A673 (cell line): ENCODE measurements around the gene MICAL2. TPM values are rescaled to one million over a fixed set of nuclear protein-coding genes. Genes with fewer than 3 reads are reported as not detected.

ENCODE experiments used
- BruUV-seq: library from RNA; stranded (reverse); fragments of 400-500 nt; replicated peaks from 2 replicates; lab custom pipeline; 2021; lab: Mats Ljungman, UMichigan
- CTCF ChIA-PET: fragments of 300-600 bp; sonication (Branson Sonifier 250); formaldehyde crosslinking; loops from one replicate; lab custom pipeline; 2022; ENCODE audit warnings: antibody characterized with exemption; lab: Charles Lee
- POLR2A ChIA-PET: fragments of 300-600 bp; sonication (Branson Sonifier 250); formaldehyde crosslinking; loops from one replicate; lab custom pipeline; 2022; ENCODE audit warnings: antibody characterized with exemption; ENCODE audit not compliant: low non-redundant PET; lab: Charles Lee
- DNase-seq: peaks from one replicate; pipeline ENCODE4 v3.0.0-alpha.2; 2015; ENCODE audit warnings: low spot score
- H3K27ac ChIP-seq: fragments of 200-600 bp; sonication (generic); 2 replicates; pipeline ENCODE4 v1.5.1; 2016; ENCODE audit warnings: mixed run types, low read depth, mild to moderate bottlenecking, mixed read lengths, antibody characterized with exemption, low read length; ENCODE audit not compliant: poor library complexity, severe bottlenecking
- H3K27me3 ChIP-seq: fragments of 200-600 bp; sonication (generic); replicated peaks from 2 replicates; pipeline ENCODE4 v1.6.1; 2017; ENCODE audit warnings: mixed run types, low read depth, mild to moderate bottlenecking, mixed read lengths, antibody characterized with exemption, low read length; ENCODE audit not compliant: insufficient read depth, poor library complexity
- H3K36me3 ChIP-seq: fragments of 200-600 bp; sonication (generic); 2 replicates; pipeline ENCODE4 v1.6.1; 2016; ENCODE audit warnings: mixed run types, mild to moderate bottlenecking, mixed read lengths, antibody characterized with exemption, low read length; ENCODE audit not compliant: insufficient read depth, poor library complexity, severe bottlenecking
- H3K4me1 ChIP-seq: fragments of 200-600 bp; sonication (generic); 2 replicates; pipeline ENCODE4 v1.6.1; 2017; ENCODE audit warnings: mixed run types, mild to moderate bottlenecking, mixed read lengths, antibody characterized with exemption, low read length; ENCODE audit not compliant: insufficient read depth, poor library complexity, severe bottlenecking
- H3K4me3 ChIP-seq: fragments of 200-600 bp; sonication (generic); 2 replicates; pipeline ENCODE4 v1.5.1; 2016; ENCODE audit warnings: low read depth, mixed run types, mild to moderate bottlenecking, mixed read lengths, low read length; ENCODE audit not compliant: poor library complexity, severe bottlenecking
- H3K9me3 ChIP-seq: fragments of 200-600 bp; sonication (generic); 2 replicates; pipeline ENCODE4 v1.6.1; 2016; ENCODE audit warnings: mixed run types, low read depth, mild to moderate bottlenecking, mixed read lengths, antibody characterized with exemption, low read length; ENCODE audit not compliant: poor library complexity, severe bottlenecking
- EZH2 ChIP-seq: fragments of 200-600 bp; sonication (generic); IDR thresholded peaks from 2 replicates; pipeline ENCODE4 v1.6.1; 2017; ENCODE audit warnings: borderline replicate concordance, low read depth, mild to moderate bottlenecking, mixed read lengths, antibody characterized with exemption, low read length; ENCODE audit not compliant: poor library complexity, severe bottlenecking
- intact Hi-C: fragments of 100-400 bp; cut with micrococcal nuclease; formaldehyde crosslinking; loops from one replicate; pipeline ENCODE4 v1.10.0; 2022; ENCODE audit not compliant: unreplicated experiment
- total RNA-seq: library from RNA; stranded (reverse); gene quantifications from 2 replicates; pipeline ENCODE4 v1.2.3, GENCODE V29; 2021
- TF ChIP-seq, protein P1 (sequence below): fragments of 300-800, 200-600 bp; sonication (generic); conservative IDR thresholded peaks from 2 replicates; pipeline ENCODE4 v1.5.1; 2017; ENCODE audit warnings: low read depth, mild to moderate bottlenecking, antibody characterized with exemption, low read length, moderate library complexity, mixed read lengths

Gene MICAL2
- total RNA-seq, 1 experiment from 2014 or later: 1.1 TPM

DNA sequence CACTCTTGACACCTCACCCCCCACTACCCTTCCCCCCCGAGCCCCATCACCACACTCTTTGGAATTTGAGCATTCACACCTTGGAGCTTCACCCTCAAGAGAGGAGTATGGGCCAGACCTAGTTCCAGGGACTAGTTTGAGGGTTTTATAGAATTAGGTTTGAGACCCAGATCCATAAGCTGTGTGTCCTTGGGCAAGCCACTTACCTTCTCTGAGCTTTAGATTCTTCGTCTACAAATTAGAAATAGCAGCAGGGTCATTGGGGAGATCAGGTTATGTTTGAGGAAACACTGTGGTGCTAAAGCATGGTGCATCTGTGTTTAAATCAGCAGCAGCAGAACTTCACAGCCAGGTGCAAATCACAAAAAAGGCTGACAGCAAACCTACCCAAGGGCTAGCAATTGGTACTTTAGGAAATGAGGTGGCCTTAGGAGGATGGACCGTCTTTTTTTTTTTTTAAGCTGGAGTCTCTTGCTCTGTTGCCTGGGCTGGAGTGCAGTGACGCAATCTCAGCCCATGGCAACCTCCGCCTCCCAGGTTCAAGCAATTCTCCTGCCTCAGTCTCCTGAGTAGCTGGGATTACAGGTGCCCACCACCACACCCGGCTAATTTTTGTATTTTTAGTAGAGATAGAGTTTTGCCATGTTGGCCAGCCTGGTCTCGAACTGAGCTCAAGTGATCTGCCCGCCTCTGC is 114.8 kb downstream of the MICAL2 start:
- intact Hi-C loops: no loop called here
- Histone ChIP-seq H3K27ac (no peak overlapping the region), H3K4me3 (no peak overlapping the region), H3K36me3 (no peaks in the 10 kb centered on the region), H3K9me3 (no peaks in the 10 kb centered on the region), H3K4me1 (no peaks in the 10 kb centered on the region), H3K27me3 (no peaks in the 10 kb centered on the region)
- POLR2A ChIA-PET: interaction anchor here (0.7 kb wide), 1 partner anchor 340 kb away, joined by 3 read pairs; no protein-coding TSS in a partner anchor
- DNase-seq: no peak
- BruUV-seq: no TSS peak
- no peak for TF ChIP-seq EZH2
- TF ChIP-seq, protein P1, sequence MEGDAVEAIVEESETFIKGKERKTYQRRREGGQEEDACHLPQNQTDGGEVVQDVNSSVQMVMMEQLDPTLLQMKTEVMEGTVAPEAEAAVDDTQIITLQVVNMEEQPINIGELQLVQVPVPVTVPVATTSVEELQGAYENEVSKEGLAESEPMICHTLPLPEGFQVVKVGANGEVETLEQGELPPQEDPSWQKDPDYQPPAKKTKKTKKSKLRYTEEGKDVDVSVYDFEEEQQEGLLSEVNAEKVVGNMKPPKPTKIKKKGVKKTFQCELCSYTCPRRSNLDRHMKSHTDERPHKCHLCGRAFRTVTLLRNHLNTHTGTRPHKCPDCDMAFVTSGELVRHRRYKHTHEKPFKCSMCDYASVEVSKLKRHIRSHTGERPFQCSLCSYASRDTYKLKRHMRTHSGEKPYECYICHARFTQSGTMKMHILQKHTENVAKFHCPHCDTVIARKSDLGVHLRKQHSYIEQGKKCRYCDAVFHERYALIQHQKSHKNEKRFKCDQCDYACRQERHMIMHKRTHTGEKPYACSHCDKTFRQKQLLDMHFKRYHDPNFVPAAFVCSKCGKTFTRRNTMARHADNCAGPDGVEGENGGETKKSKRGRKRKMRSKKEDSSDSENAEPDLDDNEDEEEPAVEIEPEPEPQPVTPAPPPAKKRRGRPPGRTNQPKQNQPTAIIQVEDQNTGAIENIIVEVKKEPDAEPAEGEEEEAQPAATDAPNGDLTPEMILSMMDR: no peak
- CTCF ChIA-PET: no interaction called here

DNA sequence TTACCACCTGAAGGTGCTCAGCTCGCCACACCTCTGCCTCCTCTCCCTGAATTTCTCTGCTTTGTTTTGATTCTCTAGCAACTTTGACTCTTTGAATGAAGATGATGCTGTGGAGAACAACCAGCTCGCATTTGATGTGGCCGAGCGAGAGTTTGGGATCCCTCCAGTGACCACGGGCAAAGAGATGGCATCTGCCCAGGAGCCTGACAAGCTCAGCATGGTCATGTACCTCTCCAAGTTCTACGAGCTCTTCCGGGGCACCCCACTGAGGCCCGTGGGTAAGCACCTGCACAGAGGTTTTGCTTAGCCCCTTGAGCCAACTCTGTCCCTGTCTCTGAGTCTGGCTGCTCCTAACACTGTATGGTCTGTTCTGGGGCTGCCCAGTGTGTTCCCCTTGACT is 115.7 kb downstream of the MICAL2 start:
- intact Hi-C loops: no loop called here

DNA sequence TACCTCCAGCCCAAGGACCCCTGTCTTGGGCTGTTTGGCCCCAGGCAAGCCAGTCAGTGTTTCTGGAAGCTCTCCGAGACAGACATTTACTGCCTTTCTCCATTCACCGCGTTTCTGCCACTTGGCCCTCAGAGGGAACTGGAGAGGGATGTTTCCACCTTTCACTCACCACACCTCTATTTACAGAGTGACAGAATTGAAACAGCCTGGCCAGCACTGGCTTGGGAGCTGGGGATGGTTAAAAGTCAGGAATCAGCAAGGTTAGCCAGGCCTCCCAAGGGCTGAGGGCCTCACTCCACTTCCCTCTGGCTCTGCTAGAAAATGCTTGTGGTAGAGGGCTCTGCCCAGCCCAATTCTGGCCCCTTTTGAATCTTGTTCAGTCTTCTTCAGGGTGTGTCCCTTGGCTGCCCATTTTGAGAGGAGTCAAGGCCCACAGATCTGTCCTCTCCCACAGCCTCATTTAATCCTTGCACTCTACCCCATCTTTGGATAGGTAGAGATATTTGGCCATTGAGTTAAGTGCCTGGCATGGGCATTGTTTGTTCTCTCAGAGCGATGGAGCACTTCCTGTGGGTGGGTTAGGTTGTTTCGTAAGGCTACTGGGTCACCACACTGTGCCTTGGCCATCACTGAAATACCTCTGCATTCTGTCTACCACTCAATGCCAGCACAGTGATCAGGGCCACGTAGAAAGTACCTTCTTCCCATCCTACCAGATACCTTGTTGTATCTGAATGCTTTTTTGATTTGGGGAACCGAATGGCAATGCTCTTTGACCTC is 119.2 kb downstream of the MICAL2 start:
- ChIA-PET POLR2A (no interaction called here), CTCF (no interaction called here)
- DNase-seq: no peak
- H3K27ac ChIP-seq: no peak overlapping the region
- intact Hi-C loops: loop anchor here (10.0 kb wide), 1 partner anchor 115 kb away; the partner anchor contains the start of gene MICAL2
- H3K4me1 ChIP-seq: no peaks in the 10 kb centered on the region
- no peaks in the 10 kb centered on the region for H3K27me3 ChIP-seq
- no peaks in the 10 kb centered on the region for H3K36me3 ChIP-seq
- no peak for TF ChIP-seq EZH2
- TF ChIP-seq, protein P1: no peak
- no peak overlapping the region for H3K4me3 ChIP-seq
- no TSS peak for BruUV-seq
- no peaks in the 10 kb centered on the region for H3K9me3 ChIP-seq

More for the DNA sequence above, 115.7 kb downstream of the MICAL2 start:
- TF ChIP-seq EZH2: no peak
- TF ChIP-seq, protein P1: no peak
- Histone ChIP-seq H3K27me3 (no peaks in the 10 kb centered on the region), H3K36me3 (no peaks in the 10 kb centered on the region), H3K4me1 (no peaks in the 10 kb centered on the region), H3K9me3 (no peaks in the 10 kb centered on the region), H3K4me3 (no peak overlapping the region), H3K27ac (no peak overlapping the region)
- no peak for DNase-seq
- CTCF ChIA-PET: interaction anchor here (0.7 kb wide), 1 partner anchor 1383 kb away, joined by 4 read pairs; no protein-coding TSS in a partner anchor
- POLR2A ChIA-PET: no interaction called here
- no TSS peak for BruUV-seq
